HEK293T (cell line): ENCODE measurements around the gene KSR2.

Experiments
- ELF4 ChIP-seq: fragments of 450-650 bp; IDR thresholded peaks from 2 replicates; pipeline ENCODE4 v1.6.1; 2017; ENCODE audit warnings: antibody characterized with exemption
- FOXA1 ChIP-seq: fragments of 450-650 bp; IDR thresholded peaks from 2 replicates; pipeline ENCODE4 v1.6.1; 2016; ENCODE audit warnings: mild to moderate bottlenecking
- ZNF384 ChIP-seq: fragments of 450-650 bp; IDR thresholded peaks from 2 replicates; pipeline ENCODE4 v1.6.1; 2016

DNA sequence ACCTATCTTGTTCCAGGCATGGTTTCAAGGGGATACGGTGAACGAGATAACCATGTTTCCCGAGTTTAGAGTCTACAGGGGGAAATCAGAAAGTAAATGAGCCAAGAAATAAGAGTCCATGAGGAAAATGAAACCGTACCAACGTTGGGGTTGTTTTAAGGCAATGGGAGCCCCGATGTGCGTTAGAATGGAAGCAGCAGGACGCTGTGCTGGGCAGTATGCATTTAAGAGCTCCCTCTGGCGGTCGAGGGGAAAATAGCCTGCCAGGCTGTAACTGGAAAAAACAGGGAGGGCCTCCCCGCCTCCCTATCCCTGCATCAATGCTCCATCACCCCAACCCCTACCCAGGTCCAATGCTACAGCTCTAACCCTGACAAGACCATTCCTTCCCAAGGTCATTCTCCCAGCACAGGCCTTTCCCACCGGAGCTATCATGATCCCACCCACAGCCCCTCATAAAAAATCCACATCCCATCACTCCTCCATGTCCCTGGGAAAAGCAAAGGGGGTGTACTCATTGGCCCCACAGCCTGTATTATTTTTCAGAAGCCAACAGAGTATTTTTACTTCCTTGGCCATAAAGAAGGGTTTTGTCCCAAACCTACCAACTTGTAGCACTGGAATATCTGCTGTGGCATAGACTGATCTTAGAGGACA lies 381.0 kb downstream of the KSR2 start:
- no peak for TF ChIP-seq ELF4
- TF ChIP-seq FOXA1, result no peak
- no peak for TF ChIP-seq ZNF384
